Left colon (tissue), 2 donors: ENCODE results near the gene PRAMEF4. TPM values are rescaled to one million over a fixed set of nuclear protein-coding genes. Genes with fewer than 3 reads are reported as not detected.
"Not testable (repeated sequence)": the region's sequence is repeated elsewhere in the genome, so short reads cannot be mapped to it uniquely, and the experiment has no call there.

Experiments
- ATAC-seq: fragments of 200-7000 bp; cut with Tn5 transposase; one replicate; pipeline ENCODE4 v1.9.1; 2020; ENCODE audit warnings: mild to moderate bottlenecking, moderate library complexity
- DNase-seq, 2 donors: peaks; one replicate each; pipeline ENCODE4 v3.0.0-alpha.2; 2020
- intact Hi-C, 2 donors: fragments of 100-400 bp; cut with DNase I in 1 of 2; cut with micrococcal nuclease in 1 of 2; formaldehyde crosslinking; loops; one replicate each; pipeline versions ENCODE4 v1.11.2 to v1.14.0; 2022; cut with DNase I, micrococcal nuclease
- long read RNA-seq: library from polyadenylated mRNA; unstranded; transcript quantifications from one replicate; pipeline ENCODE4 v2.0.0, GENCODE V29; 2021
- total RNA-seq, 2 donors: library from RNA; stranded (reverse); fragmentation: NEBNext Ultra II Directional; extraction: Animal tissue kit (Norgen Biotek cat#: 25700); gene quantifications; one replicate each; pipeline ENCODE4 v1.2.1, GENCODE V29; 2021
- donor health status: DM: no; HTN: no; CAD: no.
- donor health status: DM: yes; HTN: yes; CAD: no.

PRAMEF4 gene
- not detected for total RNA-seq
- long read RNA-seq, result 0 reads

- DNase-seq, intact Hi-C loops, ATAC-seq: not testable (repeated sequence)
These were observed at the start of gene PRAMEF4 for GRCh38 chr1:12886101-12886500. Gene PRAMEF4 (minus strand): TSS chr1:12886201. CDS start chr1:12883394, 2,807 bp downstream.

- intact Hi-C loops, ATAC-seq, DNase-seq: not testable (repeated sequence)
These were observed 38.4 kb upstream of the PRAMEF4 start for GRCh38 chr1:12924368-12924767.

DNA sequence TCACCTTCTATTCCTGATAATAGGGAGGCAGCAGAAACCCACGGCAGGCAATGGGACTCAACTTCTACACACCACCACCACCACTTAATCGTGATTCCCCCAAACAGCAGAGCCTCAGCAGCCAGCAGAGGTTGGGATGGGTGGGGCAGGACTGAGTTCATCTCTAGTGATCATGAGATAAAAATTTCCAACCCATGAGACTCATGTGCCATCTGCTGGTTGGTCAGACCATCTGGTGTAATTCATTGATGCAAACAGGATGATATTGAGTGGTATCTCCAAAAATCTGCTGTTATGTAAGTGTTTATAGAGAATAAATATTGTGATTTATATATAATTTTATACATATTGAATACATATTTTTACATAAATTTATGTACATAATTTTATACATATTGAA is 35.7 kb upstream of the PRAMEF4 start:
- not testable (repeated sequence) for ATAC-seq

DNA sequence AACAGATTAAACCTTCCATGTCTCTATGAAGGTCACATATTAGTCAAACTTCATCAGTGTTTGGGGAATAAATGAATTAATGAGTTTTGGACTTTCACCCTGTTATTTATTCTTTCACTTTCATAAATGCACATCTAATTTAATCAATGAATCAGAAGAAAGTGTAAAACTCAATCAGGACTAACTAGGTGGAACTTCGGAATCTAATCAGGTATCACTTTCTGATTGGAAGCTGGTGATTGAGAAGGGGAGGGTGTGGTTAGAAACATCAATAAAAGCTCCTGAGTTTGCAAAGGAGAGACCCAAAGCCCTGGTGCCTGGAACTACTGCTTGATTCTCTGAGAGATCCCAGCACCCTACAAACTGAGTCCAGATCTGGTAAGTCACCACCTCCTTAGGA is 30.3 kb upstream of the PRAMEF4 start, which contains the start of gene PRAMEF7:
PRAMEF7 (plus strand) TSS at position 301 of the 400 bp plus-strand sequence. CDS start 1,083 bp downstream, outside the sequence.
- intact Hi-C loops, DNase-seq, ATAC-seq: not testable (repeated sequence)

More for the DNA sequence above, 35.7 kb upstream of the PRAMEF4 start:
- DNase-seq, intact Hi-C loops: not testable (repeated sequence)

DNA sequence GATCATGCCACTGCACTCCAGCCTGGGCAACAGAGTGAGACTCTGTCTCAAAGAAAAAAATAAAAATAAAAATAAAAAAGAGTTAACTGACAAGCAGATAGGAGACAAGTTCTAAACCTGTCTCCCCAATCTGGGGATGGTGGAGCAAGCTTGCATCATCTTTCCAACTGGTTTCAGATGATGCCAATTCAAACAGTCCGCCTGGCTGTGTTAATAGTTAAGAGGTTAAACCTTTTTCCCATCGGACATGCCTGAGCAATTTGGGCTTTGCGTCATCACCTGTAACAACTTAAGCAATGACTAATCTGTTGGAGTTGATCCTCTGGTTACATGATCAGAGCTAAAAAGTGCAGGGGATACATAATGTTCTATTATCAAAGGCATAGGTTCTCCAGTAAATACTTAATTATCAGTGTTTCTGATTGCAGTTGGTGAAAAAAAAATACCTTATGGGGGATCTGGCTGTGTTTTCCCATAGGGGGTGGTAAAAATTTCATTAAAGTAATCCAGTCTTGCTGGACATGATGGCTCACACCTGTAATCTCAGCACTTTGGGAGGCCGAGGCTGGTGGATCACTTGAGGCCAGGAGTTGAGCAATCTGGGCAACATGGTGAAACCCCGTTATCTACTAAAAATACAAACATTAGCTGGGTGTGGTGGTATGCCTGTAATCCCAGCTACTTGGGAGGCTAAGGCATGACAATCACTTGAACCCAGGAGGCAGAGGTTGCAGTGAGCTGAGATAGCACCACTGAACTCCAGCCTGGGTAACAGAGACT is 18.0 kb upstream of the PRAMEF4 start:
- ATAC-seq, intact Hi-C loops, DNase-seq: not testable (repeated sequence)

DNA sequence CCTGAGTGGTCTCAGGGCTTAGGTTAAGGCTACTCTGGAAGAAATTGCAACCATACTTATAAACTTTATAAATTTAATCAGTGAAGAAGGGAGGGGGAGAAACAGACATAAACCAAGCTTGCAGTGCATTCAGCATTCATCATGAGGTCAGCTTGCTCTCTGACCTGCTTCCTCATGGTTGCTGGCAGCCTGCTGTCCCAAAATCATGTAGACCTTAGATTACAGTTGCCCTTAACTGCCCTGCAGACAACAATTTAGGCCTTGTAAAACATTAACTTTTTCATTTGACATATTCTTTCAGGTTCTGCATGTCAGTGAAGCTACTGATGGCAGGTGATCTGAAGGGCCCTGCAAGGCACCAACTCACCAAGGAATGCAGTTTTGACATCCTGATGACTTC is 13.2 kb upstream of the PRAMEF4 start:
- DNase-seq, intact Hi-C loops, ATAC-seq: not testable (repeated sequence)

GRCh38 chr1:12898170-12898569 is 12.2 kb upstream of the PRAMEF4 start, which contains the start of gene PRAMEF10:
Gene PRAMEF10 (minus strand): TSS chr1:12898270. CDS start chr1:12895847, 2,423 bp downstream.
- DNase-seq, ATAC-seq, intact Hi-C loops: not testable (repeated sequence)

- intact Hi-C loops, ATAC-seq, DNase-seq: not testable (repeated sequence)
These were observed 7.5 kb downstream of the PRAMEF4 start for GRCh38 chr1:12878453-12878852.

DNA sequence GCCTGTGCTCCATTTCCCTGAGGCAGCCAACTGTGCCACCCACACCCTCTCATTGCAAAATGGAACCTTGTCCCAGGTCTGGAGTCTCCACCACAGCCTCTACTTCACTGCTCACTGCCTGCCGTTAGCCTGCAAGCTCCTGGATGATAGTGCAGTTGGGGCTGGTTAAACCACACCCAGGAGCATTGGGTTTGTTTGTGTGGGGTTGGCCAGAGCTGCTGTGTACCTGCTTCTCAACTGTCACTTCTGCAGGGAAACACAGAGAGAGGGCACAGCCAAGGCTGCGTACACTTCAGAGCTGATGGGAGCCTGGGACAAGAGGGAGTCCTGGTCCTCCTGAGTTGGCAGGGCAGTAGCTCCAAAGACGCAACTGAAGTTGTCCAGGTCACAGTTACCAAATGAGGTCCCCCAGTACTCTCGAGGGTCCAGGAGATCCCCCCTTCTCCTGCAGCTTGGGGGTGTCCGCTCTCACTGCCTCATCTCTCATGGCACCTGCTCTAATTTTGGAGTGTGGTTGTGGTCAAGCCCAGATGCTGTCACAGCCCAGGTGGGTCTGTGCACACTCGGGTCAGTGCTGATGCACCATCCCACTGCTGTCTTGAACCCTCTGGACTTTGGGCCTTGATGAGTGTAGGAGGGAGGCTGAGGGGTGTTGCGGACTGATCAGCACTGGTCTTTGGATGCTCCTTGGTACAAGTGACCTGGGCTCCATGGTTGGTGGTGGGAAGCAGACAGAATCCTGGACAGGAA is 22.7 kb downstream of the PRAMEF4 start:
- ATAC-seq, intact Hi-C loops: not testable (repeated sequence)

DNA sequence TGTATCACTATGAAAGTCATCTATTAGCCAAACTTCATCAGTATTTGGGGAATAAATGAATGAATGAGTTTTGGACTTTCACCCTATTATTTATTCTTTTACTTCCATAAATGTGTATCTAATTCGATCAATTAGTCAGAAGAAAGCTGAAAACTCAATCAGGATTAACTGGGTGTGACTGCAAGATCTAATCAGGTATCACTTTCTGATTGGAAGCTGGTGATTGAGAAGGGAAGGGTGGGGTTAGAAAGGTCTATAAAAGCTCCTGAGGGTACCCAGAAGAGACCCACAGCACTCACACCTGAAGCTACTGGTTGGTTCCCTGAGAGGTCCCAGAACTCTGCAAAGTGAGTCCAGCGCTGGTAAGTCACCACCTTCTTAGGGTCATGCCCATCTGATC is 29.2 kb downstream of the PRAMEF4 start, which contains the start of gene PRAMEF2:
PRAMEF2 (plus strand) TSS at position 301 of the 400 bp plus-strand sequence. CDS start 1,924 bp downstream, outside the sequence.
- intact Hi-C loops, DNase-seq, ATAC-seq: not testable (repeated sequence)

More for the DNA sequence above, 22.7 kb downstream of the PRAMEF4 start:
- not testable (repeated sequence) for DNase-seq

DNA sequence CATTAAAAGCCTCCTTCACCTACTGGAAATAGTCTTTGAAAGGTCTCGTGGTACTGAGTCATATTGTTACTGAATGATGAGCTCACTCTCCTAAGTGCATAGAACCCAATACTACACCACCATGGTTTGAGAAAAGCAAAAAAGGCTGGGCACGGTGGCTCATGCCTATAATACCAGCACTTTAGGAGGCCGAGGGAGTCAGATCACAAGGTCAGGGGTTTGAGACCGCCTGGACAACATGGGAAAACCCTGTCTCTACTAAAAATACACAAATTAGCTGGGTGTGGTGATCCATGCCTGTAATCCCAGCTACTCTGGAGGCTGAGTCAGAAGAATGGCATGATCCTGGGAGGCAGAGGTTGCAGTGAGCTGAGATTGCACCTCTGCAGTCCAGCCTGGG is 34.2 kb downstream of the PRAMEF4 start:
- ATAC-seq, result no peak
- intact Hi-C loops, result no loop called here
- DNase-seq, result no peak

- intact Hi-C loops, ATAC-seq, DNase-seq: not testable (repeated sequence)
These were observed 37.4 kb downstream of the PRAMEF4 start, which contains the start of gene HNRNPCL1 for GRCh38 chr1:12848620-12849019. Gene HNRNPCL1 (minus strand): TSS chr1:12848720. CDS start chr1:12848289, 431 bp downstream.

- ATAC-seq, DNase-seq, intact Hi-C loops: not testable (repeated sequence)
These were observed 52.8 kb downstream of the PRAMEF4 start for GRCh38 chr1:12833251-12833650.

DNA sequence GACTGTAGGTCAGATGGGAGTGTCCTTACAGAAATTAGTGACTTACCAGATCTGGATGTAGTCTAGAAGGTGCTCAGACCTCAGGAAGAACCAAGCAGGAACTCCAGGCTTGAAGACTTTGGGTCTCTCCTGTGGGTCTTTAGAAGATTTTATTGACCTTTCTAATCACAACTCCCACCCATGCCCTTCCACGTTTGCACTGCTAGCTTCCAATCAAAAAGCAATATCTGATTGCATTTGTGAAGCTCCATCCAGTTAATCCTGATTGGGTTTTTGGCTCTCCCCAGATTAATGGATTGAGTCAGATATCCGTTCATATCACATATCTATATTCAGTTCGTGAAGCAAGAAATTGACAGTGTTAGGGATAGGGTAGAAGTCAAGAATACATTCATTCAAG is 54.7 kb downstream of the PRAMEF4 start, which contains the start of gene PRAMEF11:
PRAMEF11 (minus strand) TSS at position 101 of the 400 bp plus-strand sequence. CDS start 2,621 bp downstream, outside the sequence.
- intact Hi-C loops, ATAC-seq, DNase-seq: not testable (repeated sequence)

Other genes starting within 250 kb of the PRAMEF4 start
- gene AADACL4, start 242.1 kb downstream of the PRAMEF4 start, total RNA-seq, result not detected
- gene AADACL3, start 170.1 kb downstream of the PRAMEF4 start, total RNA-seq, result not detected
- not detected for gene CFAP107, start 140.0 kb downstream of the PRAMEF4 start, total RNA-seq
- not detected for gene PRAMEF12, start 112.5 kb downstream of the PRAMEF4 start, total RNA-seq
- gene PRAMEF1, start 94.8 kb downstream of the PRAMEF4 start, total RNA-seq, result not detected
- not detected for gene PRAMEF11, start 54.8 kb downstream of the PRAMEF4 start, total RNA-seq
- not detected for gene HNRNPCL1, start 37.5 kb downstream of the PRAMEF4 start, total RNA-seq
- not detected for gene PRAMEF2, start 29.1 kb downstream of the PRAMEF4 start, total RNA-seq
- not detected for gene PRAMEF10, start 12.1 kb upstream of the PRAMEF4 start, total RNA-seq
- gene PRAMEF7, start 30.4 kb upstream of the PRAMEF4 start, total RNA-seq, result not detected
- not detected for gene PRAMEF6, start 61.4 kb upstream of the PRAMEF4 start, total RNA-seq
- gene PRAMEF27, start 170.4 kb upstream of the PRAMEF4 start, total RNA-seq, result not detected
- gene HNRNPCL3, start 174.6 kb upstream of the PRAMEF4 start, total RNA-seq, result not detected
- not detected for gene PRAMEF25, start 184.6 kb upstream of the PRAMEF4 start, total RNA-seq
- not detected for gene HNRNPCL2, start 230.7 kb upstream of the PRAMEF4 start, total RNA-seq